Measurements from ENCODE around the gene ADGRG3. TPM values are rescaled to one million over a fixed set of nuclear protein-coding genes. Genes with fewer than 3 reads are reported as not detected.

ADGRG3 gene
- total RNA-seq, 2 donors from 2014 or later = 0.21 to 0.84 TPM

DNA sequence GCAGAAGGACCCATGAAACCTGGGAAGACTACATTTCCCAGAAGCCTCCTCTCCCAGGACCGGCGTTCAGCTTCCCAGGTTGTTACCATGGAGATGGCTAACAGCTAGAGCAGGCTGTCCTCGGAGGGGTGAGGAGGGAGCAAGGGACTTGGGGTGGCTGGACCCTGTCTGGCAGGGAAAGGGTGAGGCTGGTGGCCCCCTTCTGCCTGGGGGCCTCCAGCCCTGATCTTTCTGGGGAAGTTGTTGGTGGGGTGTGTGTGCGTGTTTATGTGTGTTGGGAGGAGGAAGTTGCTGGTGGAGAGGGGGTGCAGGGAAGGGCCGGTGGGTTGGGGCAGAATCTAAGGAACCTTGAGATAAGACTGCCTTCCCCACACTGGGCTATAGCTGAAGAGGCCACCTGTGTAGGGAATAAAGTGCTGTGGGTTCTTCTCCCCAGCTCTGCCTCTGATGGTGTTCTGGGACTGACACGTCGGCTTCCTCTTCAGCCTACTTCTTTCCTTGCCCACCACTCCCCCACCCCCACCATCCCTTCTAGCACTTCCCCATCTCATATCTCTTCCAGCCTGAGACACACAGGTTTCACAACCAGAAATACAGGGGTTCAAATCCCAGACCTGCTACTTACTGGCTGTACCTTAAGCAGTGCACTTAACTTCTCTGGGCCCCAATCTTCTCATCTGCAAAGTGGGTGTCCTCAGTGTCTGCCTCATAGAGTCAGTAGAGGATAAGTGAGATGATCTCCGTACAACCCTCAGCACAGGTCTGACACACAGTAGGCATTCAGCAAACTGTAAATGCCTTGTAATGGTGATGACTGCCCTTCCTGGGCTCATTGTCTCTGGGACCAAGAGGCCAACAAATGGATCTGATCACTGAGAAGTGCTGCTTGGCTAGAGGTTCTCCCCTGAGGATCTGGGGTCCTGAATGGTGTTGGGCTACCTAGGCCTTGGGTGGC lies 26.9 kb downstream of the ADGRG3 start, which contains the start of gene DRC7:
Gene DRC7, plus strand, starts transcription at position 82 of the 955 bp plus-strand sequence. CDS start 3,144 bp downstream, outside the sequence.
- ATAC-seq = peak in 1 of 2 donors; percentile 78
- H3K9me3 Mint-ChIP-seq = no peaks in the 10 kb centered on the region
- H3K36me3 Mint-ChIP-seq = no peaks in the 10 kb centered on the region
- no peak for DNase-seq (ENCODE audit: low spot score in 2 of 2)
- no peak within 1 kb of the TSS for H3K27ac Mint-ChIP-seq

DNA sequence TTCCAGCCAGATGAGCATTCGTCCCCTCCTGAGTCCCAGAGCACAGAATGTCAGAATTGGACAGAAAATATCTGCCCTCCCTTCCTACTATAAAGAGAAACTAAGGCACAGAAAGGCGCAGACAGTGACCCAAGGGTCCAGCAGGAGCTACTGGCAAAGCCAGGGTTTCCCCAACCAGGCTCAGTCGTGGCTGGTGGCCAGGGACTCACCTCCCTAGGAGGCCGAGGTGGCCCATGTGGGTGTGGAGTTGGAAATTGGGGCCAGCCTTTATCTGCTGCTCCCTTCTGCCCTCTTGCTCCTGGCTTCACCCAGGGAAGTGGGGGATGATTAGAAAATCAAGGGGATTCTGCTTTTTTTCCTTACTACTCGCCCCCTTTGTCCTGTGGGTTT lies 27.6 kb downstream of the ADGRG3 start:
- DNase-seq (ENCODE audit: low spot score in 2 of 2) = no peak
- no peaks in the 10 kb centered on the region for H3K9me3 Mint-ChIP-seq
- no peak overlapping the region for H3K27ac Mint-ChIP-seq
- ATAC-seq = no peak
- no peaks in the 10 kb centered on the region for H3K36me3 Mint-ChIP-seq

DNA sequence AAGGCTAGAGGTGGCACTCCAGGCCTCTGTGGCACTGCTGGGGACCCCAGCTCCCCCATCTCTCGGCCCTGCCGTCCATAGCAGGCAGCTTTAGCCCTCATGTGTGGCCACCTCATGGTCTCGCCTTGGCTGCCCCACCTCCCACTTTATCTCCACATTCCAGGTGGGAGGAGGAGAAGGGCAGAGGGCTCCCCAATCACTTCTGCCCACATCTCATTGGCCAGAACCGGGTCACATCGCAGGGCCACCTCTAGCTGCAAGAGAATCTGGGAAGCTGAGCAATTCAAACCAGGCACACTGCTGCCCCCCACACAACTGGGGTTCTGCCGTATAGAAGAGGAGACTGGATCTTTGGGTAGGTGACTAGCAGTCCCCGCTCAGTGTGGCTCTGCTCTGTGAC lies 28.1 kb downstream of the ADGRG3 start:
- Mint-ChIP-seq H3K9me3 (no peaks in the 10 kb centered on the region), H3K27ac (no peak overlapping the region), H3K36me3 (no peaks in the 10 kb centered on the region)
- DNase-seq (ENCODE audit: low spot score in 2 of 2) (no peak), ATAC-seq (no peak)

DNA sequence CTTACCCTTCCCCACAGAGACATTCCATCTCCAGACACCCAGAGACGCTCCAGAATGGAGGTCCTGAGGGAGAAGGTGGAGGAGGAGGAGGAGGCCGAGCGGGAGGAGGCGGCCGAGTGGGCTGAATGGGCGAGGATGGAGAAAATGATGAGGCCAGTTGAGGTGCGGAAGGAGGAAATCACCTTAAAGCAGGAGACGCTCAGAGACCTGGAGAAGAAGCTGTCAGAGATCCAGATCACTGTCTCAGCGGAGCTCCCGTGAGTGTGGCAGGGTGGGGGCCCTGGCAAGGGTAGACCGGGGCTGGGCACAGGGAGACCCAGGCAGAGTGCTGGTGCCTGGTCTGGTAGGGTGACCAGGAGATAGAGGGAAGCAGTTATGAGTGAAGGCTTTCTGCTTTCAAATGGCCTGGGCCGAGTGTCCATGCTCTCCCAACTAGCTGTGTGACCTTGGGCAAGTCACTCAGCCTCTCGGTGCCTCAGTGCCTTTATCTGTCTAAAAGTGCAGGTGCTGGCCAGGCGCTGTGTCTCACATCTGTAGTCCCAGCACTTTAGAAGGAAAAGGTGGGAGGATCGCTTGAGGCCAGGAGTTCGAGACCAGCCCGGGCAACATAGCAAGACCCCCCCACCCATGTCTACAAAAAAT lies 29.9 kb downstream of the ADGRG3 start:
- ATAC-seq (no peak), DNase-seq (ENCODE audit: low spot score in 2 of 2) (no peak)
- Mint-ChIP-seq H3K27ac (no peak overlapping the region), H3K9me3 (no peaks in the 10 kb centered on the region), H3K36me3 (no peaks in the 10 kb centered on the region)

DNA sequence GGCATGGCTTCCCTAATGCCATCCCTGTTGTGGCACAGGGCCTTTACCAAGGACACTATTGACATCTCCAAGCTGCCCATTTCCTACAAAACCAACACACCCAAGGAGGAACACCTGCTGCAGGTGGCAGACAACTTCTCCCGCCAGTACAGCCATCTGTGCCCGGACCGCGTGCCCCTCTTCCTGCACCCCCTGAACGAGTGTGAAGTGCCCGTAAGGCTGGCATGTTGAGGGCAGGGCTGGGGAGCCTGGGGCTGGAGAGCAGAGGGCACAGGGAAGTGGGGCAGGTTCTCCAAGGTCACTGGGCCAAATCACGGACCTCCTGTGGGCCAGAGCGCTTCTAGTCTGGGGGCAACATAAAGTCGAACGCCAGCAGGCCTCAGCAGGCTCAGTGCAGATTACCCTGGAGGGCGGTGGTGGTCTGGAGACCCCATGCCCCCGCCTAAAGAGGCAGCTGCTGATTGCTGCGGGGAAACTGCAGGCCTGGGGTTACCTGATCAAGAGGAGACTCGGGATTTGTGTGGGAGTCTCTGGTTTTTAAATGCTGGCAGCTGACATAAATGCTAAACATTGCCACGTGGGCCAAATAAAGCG lies 30.8 kb downstream of the ADGRG3 start:
- no peaks in the 10 kb centered on the region for H3K9me3 Mint-ChIP-seq
- H3K36me3 Mint-ChIP-seq = no peaks in the 10 kb centered on the region
- no peak for DNase-seq (ENCODE audit: low spot score in 2 of 2)
- H3K27ac Mint-ChIP-seq = no peak overlapping the region
- no peak for ATAC-seq

DNA sequence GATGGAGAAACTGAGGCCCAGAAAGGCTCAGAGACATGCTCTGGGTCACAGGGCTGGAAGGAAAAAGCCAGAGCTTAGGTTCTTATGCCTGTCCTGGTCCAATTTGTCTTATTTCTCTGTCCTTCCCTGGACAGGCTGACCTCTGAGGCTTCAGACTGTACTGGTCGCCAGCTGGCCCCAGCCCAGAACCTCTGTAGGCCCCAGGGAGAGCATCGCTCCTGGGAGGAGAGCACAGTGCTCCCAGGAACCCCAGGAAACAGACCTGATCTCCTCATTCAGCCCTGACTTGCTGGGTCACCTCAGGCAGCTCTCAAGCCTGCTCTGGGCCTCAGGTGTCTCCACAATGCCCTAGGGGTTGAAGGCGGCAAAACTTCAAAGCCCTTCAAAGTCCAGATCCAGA lies 31.4 kb downstream of the ADGRG3 start:
- H3K27ac Mint-ChIP-seq = no peak overlapping the region
- ATAC-seq (no peak), DNase-seq (ENCODE audit: low spot score in 2 of 2) (no peak)
- no peaks in the 10 kb centered on the region for H3K36me3 Mint-ChIP-seq
- no peaks in the 10 kb centered on the region for H3K9me3 Mint-ChIP-seq

DNA sequence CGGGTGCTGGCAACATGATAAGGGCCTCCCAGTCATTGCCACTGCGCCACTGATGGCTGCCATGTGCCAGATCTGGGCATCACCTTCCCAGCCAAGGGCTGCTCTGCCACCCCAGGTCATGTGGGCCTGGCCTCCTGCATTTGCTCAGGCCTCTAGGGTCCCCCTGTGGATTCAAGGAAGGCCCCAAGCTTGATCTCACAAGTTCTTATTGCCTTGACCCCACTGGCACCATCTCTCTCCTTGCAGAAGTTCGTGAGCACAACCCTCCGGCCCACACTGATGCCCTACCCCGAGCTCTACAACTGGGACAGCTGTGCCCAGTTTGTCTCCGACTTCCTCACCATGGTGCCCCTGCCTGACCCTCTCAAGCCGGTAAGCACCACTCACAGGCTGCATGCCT lies 31.8 kb downstream of the ADGRG3 start:
- no peaks in the 10 kb centered on the region for H3K36me3 Mint-ChIP-seq
- no peaks in the 10 kb centered on the region for H3K9me3 Mint-ChIP-seq
- peak overlapping the region in 1 of 2 donors; percentile 17 for H3K27ac Mint-ChIP-seq
- ATAC-seq (no peak), DNase-seq (ENCODE audit: low spot score in 2 of 2) (no peak)

DNA sequence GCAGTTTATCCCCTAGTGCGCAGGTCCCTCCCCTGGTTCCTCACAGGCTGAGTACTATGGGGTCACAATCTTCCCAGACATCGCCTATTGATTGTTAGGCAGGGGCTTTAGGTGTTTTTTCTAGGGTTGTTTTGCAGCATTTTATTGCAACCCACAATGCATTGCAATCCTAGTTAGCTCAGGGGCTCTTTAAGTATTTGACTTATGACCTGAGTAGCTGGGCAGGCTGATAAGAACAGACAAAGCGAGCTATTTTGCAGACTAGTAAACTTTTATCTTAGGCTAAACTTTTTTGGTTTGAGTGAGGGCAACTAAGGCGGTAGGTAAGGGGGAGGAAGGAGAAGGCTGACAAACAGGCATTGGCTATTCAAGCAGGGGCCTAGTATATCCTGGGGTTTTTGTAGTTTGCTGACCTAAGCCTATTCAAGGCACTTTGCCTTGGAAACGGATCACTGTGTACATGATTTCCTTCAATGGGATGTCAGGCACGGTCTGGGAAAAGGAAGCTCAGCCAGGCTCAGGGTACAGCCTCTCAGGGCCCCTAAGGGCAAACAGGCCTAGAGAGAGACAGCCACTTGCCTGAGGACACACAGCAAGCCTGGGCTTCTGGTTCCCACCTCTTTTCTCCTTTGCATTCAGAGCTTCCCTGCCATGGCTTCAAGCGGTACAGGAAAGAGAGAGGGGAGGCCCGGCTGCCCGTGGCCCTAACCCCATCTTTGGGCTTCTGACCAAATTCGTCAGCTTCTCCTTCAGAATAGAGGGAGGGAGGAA lies 32.9 kb downstream of the ADGRG3 start:
- Mint-ChIP-seq H3K27ac (no peak overlapping the region), H3K36me3 (no peaks in the 10 kb centered on the region), H3K9me3 (no peaks in the 10 kb centered on the region)
- no peak for DNase-seq (ENCODE audit: low spot score in 2 of 2)
- no peak for ATAC-seq

DNA sequence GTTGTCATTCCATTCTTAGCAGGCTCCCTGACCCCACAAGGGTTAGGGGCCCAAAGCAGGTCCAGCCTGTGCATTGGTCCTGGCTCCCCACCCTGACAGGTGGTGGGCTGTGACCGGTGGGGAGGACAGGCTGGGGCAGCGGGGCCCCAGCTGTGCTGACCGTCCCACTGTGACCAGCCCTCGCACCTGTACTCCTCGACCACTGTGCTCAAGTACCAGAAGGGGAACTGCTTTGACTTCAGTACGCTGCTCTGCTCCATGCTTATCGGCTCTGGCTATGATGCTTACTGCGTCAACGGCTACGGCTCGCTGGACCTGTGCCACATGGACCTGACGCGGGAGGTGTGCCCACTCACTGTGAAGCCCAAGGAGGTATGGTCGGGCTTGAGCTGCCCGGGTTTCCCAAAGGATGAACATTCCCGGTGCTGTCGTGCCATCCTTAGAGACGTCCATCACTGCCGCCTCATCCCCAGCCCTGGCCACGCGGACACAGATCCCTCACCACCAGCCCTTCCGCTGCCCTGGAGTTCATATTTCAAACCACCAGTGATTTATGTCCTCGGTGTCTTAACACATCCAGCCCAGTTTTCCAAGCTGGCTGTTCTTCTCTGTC lies 33.8 kb downstream of the ADGRG3 start:
- peak overlapping the region in 1 of 2 donors; percentile 49 for H3K27ac Mint-ChIP-seq
- no peak for ATAC-seq

DNA sequence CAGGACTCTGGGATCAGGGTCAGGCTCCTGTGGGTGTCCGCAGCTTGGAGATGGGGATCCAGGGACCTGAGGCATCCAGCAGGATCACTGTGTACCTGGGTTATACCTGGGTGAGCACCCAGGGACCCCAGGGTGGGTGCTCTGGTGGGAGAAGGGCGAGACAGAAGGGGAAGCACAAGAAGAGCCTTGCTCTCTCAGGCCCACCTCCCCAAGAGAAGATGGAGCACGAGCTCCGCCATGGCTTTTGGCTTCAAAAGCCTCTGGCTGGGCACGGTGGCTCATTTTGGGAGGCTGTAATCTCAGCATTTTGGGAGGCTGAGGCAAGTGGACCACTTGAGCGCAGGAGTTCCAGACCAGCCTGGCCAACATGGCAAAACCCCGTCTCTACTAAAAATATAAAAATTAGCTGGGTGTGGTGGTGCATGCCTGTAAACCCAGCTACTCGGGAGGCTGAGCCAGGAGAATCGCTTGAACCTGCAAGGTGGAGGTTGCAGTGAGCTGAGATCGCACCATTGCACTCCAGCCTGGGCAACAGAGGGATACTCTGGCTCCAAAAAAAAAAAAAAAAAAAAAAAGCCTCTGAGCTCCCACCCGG lies 35.4 kb downstream of the ADGRG3 start:
- no peaks in the 10 kb centered on the region for H3K36me3 Mint-ChIP-seq
- no peaks in the 10 kb centered on the region for H3K9me3 Mint-ChIP-seq
- H3K27ac Mint-ChIP-seq = no peak overlapping the region
- ATAC-seq = no peak
- no peak for DNase-seq (ENCODE audit: low spot score in 2 of 2)

More for the DNA sequence above, 33.8 kb downstream of the ADGRG3 start:
- Mint-ChIP-seq H3K36me3 (no peaks in the 10 kb centered on the region), H3K9me3 (no peaks in the 10 kb centered on the region)
- no peak for DNase-seq (ENCODE audit: low spot score in 2 of 2)

DNA sequence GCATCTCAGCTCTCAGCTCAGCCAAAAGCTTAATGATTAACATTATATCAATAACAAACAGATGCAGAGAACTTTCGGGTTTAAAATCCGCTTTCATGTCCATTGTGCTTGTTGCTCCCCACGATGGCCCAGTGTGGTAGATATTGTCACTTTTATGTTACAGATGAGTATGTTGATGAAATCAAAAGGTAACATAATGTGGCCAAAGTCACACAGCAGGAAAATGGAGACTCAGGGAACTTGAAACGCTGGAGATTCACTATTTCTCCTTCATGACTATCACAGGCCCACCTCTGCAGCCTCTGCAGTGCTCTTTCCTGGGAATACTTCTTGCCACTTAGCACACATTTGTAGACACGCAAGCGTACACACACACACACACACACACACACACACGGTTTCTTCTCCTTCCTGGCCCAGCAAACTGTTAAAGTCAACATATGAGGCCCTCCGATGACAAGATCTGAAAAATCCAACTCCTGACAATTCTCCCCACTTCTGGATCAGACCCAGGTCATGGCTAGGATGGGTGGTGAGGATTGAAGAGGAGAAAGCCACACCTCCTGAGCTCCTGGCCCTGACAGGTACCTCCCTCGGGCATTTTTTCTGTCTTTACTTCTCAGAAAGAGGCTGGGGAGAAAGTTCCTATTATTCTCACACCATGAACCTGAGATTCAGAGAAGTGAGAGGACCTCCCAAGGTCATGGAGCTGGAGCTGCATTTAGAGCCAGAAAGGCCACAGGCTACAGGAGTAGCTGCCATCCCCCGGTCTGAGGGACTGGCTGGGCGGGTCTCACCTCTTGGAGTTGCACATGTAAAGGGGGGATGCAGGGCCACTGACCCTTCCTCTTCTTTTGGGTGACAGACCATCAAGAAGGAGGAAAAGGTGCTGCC lies 36.2 kb downstream of the ADGRG3 start:
- H3K9me3 Mint-ChIP-seq = no peaks in the 10 kb centered on the region
- DNase-seq (ENCODE audit: low spot score in 2 of 2) (no peak), ATAC-seq (no peak)
- no peak overlapping the region for H3K27ac Mint-ChIP-seq
- H3K36me3 Mint-ChIP-seq = no peaks in the 10 kb centered on the region

DNA sequence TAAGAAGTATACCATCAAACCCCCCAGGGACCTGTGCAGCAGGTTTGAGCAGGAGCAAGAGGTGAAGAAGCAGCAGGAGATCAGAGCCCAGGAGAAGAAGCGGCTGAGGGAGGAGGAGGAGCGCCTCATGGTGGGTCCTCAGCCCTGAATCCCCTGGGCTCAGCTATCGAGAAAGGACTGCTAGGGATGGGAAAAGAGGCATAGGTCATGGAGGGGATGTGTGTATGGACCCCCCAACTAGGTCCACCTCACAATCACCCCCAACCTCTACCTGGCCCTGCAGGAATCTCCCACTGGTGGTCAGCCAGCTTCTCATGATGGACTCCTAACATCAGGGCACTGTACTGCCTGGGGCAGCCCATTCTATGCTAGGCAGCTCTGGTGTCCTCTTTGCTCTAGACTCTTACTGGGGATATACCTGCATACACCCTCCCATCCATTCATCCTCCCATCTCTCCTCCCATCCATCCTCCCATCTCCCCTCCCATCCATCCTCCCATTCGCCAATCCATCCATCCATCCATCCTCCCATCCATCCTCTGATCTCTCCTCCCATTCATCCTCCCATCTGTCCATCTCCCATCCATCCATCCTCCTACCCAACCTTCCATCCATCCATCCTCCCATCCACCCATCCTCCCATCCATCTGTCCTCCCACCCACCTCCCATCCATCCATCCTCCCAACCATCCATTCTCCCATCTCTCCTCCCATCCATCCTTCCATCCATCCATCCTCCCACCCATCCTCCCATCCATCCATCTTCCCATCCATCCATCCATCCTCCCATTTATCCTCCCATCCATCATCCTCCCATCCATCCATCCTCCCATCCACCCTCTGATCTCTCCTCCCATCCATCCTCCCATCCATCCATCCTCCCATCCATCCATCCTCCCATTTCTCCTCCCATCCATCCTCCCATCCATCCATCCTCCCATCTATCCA lies 37.1 kb downstream of the ADGRG3 start:
- DNase-seq (ENCODE audit: low spot score in 2 of 2) = no peak

DNA sequence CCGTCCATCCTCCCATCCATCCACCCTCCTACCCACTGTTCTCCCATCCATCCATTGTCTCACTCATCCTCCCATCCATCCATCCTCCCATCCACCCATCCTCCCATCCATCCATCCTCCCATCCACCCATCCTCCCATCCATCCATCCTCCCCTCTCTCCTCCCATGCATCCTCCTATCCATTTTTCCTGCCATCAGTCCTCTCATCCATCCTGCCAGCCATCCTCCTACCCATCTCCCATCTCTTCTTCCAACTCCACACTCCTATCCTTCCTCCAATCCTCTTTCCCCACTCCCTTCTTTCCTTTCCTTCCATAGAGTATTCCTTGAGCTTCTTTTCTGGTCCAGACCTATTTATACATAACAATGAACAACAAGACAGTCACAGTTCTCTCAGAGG lies 38.6 kb downstream of the ADGRG3 start:
- Mint-ChIP-seq H3K27ac (no peak overlapping the region), H3K9me3 (no peaks in the 10 kb centered on the region), H3K36me3 (no peaks in the 10 kb centered on the region)
- DNase-seq (ENCODE audit: low spot score in 2 of 2) (no peak), ATAC-seq (no peak)

More for the DNA sequence above, 37.1 kb downstream of the ADGRG3 start:
- Mint-ChIP-seq H3K27ac (no peak overlapping the region), H3K36me3 (no peaks in the 10 kb centered on the region), H3K9me3 (no peaks in the 10 kb centered on the region)
- no peak for ATAC-seq

DNA sequence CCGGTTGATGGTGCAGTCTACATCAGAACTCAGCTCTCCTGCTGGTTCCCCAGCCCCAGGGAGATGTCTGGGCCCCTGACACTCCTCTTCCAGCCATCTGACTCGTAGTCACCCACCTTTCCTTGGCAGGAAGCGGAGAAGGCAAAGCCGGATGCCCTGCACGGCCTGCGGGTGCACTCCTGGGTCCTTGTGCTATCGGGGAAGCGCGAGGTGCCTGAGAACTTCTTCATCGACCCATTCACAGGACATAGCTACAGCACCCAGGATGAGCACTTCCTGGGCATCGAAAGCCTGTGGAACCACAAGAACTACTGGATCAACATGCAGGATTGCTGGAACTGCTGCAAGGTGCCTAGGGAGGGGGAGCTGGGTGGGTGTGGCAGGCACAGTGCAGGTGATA lies 39.2 kb downstream of the ADGRG3 start:
- DNase-seq (ENCODE audit: low spot score in 2 of 2) = no peak
- Mint-ChIP-seq H3K27ac (no peak overlapping the region), H3K36me3 (no peaks in the 10 kb centered on the region), H3K9me3 (no peaks in the 10 kb centered on the region)
- ATAC-seq = no peak

Measured in activated naive CD4-positive, alpha-beta T cell treated with anti-CD3 and anti-CD28 coated beads, Interleukin-2, amount 50 U/mL, for 72 hours (primary cell).